ENCODE results near the gene CRYL1.

- TF ChIP-seq CTCF (IDR thresholded peaks at IDR 0.05) = no peak
- TF ChIP-seq POLR2A (IDR thresholded peaks at IDR 0.05) = no peak
- TF ChIP-seq POLR2AphosphoS5 (IDR thresholded peaks at IDR 0.05) = no peak
Observed at GRCh38 chr13:20415694-20416107, 110.0 kb downstream of the CRYL1 start.

Data from breast epithelium (tissue), 3 donors.